A673 (cell line): ENCODE measurements around the gene TPM2. TPM values are rescaled to one million over a fixed set of nuclear protein-coding genes. Genes with fewer than 3 reads are reported as not detected.

ENCODE experiments used
- BruUV-seq: library from RNA; stranded (reverse); fragments of 400-500 nt; replicated peaks from 2 replicates; lab custom pipeline; 2021; lab: Mats Ljungman, UMichigan
- CTCF ChIA-PET: fragments of 300-600 bp; sonication (Branson Sonifier 250); formaldehyde crosslinking; loops from one replicate; lab custom pipeline; 2022; ENCODE audit warnings: antibody characterized with exemption; lab: Charles Lee
- POLR2A ChIA-PET: fragments of 300-600 bp; sonication (Branson Sonifier 250); formaldehyde crosslinking; loops from one replicate; lab custom pipeline; 2022; ENCODE audit warnings: antibody characterized with exemption; ENCODE audit not compliant: low non-redundant PET; lab: Charles Lee
- DNase-seq: peaks from one replicate; pipeline ENCODE4 v3.0.0-alpha.2; 2015; ENCODE audit warnings: low spot score
- H3K27ac ChIP-seq: fragments of 200-600 bp; sonication (generic); 2 replicates; pipeline ENCODE4 v1.5.1; 2016; ENCODE audit warnings: mixed run types, low read depth, mild to moderate bottlenecking, mixed read lengths, antibody characterized with exemption, low read length; ENCODE audit not compliant: poor library complexity, severe bottlenecking
- H3K27me3 ChIP-seq: fragments of 200-600 bp; sonication (generic); replicated peaks from 2 replicates; pipeline ENCODE4 v1.6.1; 2017; ENCODE audit warnings: mixed run types, low read depth, mild to moderate bottlenecking, mixed read lengths, antibody characterized with exemption, low read length; ENCODE audit not compliant: insufficient read depth, poor library complexity
- H3K36me3 ChIP-seq: fragments of 200-600 bp; sonication (generic); 2 replicates; pipeline ENCODE4 v1.6.1; 2016; ENCODE audit warnings: mixed run types, mild to moderate bottlenecking, mixed read lengths, antibody characterized with exemption, low read length; ENCODE audit not compliant: insufficient read depth, poor library complexity, severe bottlenecking
- H3K4me1 ChIP-seq: fragments of 200-600 bp; sonication (generic); 2 replicates; pipeline ENCODE4 v1.6.1; 2017; ENCODE audit warnings: mixed run types, mild to moderate bottlenecking, mixed read lengths, antibody characterized with exemption, low read length; ENCODE audit not compliant: insufficient read depth, poor library complexity, severe bottlenecking
- H3K4me3 ChIP-seq: fragments of 200-600 bp; sonication (generic); 2 replicates; pipeline ENCODE4 v1.5.1; 2016; ENCODE audit warnings: low read depth, mixed run types, mild to moderate bottlenecking, mixed read lengths, low read length; ENCODE audit not compliant: poor library complexity, severe bottlenecking
- H3K9me3 ChIP-seq: fragments of 200-600 bp; sonication (generic); 2 replicates; pipeline ENCODE4 v1.6.1; 2016; ENCODE audit warnings: mixed run types, low read depth, mild to moderate bottlenecking, mixed read lengths, antibody characterized with exemption, low read length; ENCODE audit not compliant: poor library complexity, severe bottlenecking
- EZH2 ChIP-seq: fragments of 200-600 bp; sonication (generic); IDR thresholded peaks from 2 replicates; pipeline ENCODE4 v1.6.1; 2017; ENCODE audit warnings: borderline replicate concordance, low read depth, mild to moderate bottlenecking, mixed read lengths, antibody characterized with exemption, low read length; ENCODE audit not compliant: poor library complexity, severe bottlenecking
- intact Hi-C: fragments of 100-400 bp; cut with micrococcal nuclease; formaldehyde crosslinking; loops from one replicate; pipeline ENCODE4 v1.10.0; 2022; ENCODE audit not compliant: unreplicated experiment
- total RNA-seq: library from RNA; stranded (reverse); gene quantifications from 2 replicates; pipeline ENCODE4 v1.2.3, GENCODE V29; 2021
- TF ChIP-seq, protein P1 (sequence below): fragments of 300-800, 200-600 bp; sonication (generic); conservative IDR thresholded peaks from 2 replicates; pipeline ENCODE4 v1.5.1; 2017; ENCODE audit warnings: low read depth, mild to moderate bottlenecking, antibody characterized with exemption, low read length, moderate library complexity, mixed read lengths

Gene TPM2
- total RNA-seq, 1 experiment from 2014 or later, result 44.3 TPM

DNA sequence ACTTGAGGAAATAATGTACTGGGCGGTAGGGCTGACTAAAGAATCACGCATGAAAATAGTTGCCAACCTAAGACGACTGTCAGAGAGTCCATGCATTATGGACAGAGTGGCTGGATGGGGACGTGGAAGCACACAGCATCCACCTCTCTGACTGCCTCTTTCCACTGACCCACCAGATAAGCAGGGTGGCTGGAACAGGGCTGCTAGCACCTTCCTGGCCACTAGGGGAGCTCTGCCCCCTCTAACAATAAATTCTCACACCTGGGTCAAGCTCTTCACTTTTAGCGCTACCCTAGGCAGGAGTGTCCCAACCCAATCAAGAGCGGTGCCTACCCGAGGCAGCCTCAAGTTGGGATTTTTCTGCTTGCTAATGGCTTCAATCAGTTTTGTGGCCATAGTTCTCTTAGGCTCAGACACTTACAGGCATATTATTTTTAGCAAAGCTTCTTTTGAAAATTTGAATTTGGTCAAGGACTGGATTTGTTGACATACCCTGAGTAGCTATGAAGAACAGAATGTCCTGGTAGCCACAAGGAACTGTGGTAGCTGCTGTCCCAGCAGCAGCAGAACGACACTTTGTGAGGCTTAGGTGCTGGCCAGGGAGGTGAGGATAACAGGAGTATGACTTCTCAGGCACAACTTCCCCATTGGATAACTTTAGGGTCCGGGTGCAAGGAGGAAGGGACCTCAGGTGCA is 6.9 kb upstream of the TPM2 start:
- peaks cover 51% of the 10 kb centered on the region for H3K36me3 ChIP-seq
- peak; percentile 45 for DNase-seq
- H3K27ac ChIP-seq, result no peak overlapping the region
- no peak overlapping the region for H3K4me3 ChIP-seq
- ChIA-PET POLR2A (no interaction called here), CTCF (interaction anchor here (0.6 to 1.5 kb wide), 14 partner anchors 9 to 660 kb away, joined by 3 to 8 read pairs (median 4); partner anchors contain the start of genes ARHGEF39, CCDC107, CREB3 and RMRP)
- no peaks in the 10 kb centered on the region for H3K27me3 ChIP-seq
- intact Hi-C loops, result no loop called here
- no peaks in the 10 kb centered on the region for H3K9me3 ChIP-seq
- no peaks in the 10 kb centered on the region for H3K4me1 ChIP-seq
- BruUV-seq, result no TSS peak
- TF ChIP-seq, protein P1, sequence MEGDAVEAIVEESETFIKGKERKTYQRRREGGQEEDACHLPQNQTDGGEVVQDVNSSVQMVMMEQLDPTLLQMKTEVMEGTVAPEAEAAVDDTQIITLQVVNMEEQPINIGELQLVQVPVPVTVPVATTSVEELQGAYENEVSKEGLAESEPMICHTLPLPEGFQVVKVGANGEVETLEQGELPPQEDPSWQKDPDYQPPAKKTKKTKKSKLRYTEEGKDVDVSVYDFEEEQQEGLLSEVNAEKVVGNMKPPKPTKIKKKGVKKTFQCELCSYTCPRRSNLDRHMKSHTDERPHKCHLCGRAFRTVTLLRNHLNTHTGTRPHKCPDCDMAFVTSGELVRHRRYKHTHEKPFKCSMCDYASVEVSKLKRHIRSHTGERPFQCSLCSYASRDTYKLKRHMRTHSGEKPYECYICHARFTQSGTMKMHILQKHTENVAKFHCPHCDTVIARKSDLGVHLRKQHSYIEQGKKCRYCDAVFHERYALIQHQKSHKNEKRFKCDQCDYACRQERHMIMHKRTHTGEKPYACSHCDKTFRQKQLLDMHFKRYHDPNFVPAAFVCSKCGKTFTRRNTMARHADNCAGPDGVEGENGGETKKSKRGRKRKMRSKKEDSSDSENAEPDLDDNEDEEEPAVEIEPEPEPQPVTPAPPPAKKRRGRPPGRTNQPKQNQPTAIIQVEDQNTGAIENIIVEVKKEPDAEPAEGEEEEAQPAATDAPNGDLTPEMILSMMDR, result peak; percentile 88
- no peak for TF ChIP-seq EZH2

DNA sequence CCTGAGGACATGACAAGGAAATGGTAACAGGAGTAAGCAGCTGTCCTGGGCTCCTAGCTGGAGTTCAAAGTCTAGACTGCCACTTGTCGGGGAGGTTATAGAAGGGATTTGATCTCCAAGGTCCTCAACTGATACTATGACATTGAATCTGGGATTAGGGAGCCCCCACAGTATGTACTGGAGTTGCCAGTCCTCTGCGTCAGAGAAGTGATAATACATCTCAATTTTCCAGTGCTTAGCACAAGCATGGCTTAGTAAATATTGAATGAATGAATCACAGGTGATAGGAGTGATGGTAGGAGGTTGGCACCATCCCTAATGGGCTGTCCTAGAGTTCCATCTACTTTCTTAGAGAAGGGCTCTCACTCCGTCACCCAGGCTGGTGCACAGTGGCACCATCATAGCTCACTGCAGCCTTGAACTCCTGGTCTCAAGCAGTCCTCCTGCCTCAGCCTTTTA is 6.2 kb upstream of the TPM2 start:
- intact Hi-C loops, result no loop called here
- Histone ChIP-seq H3K4me1 (no peaks in the 10 kb centered on the region), H3K27ac (no peak overlapping the region), H3K27me3 (no peaks in the 10 kb centered on the region), H3K36me3 (peaks cover 44% of the 10 kb centered on the region), H3K4me3 (no peak overlapping the region), H3K9me3 (no peaks in the 10 kb centered on the region)
- no TSS peak for BruUV-seq
- TF ChIP-seq, protein P1, result no peak
- no peak for TF ChIP-seq EZH2
- ChIA-PET CTCF (interaction anchor here (0.7 to 1.5 kb wide), 8 partner anchors 8 to 660 kb away, joined by 3 to 8 read pairs (median 6); partner anchors contain the start of genes ARHGEF39, CCDC107, CREB3 and RMRP), POLR2A (no interaction called here)
- no peak for DNase-seq

DNA sequence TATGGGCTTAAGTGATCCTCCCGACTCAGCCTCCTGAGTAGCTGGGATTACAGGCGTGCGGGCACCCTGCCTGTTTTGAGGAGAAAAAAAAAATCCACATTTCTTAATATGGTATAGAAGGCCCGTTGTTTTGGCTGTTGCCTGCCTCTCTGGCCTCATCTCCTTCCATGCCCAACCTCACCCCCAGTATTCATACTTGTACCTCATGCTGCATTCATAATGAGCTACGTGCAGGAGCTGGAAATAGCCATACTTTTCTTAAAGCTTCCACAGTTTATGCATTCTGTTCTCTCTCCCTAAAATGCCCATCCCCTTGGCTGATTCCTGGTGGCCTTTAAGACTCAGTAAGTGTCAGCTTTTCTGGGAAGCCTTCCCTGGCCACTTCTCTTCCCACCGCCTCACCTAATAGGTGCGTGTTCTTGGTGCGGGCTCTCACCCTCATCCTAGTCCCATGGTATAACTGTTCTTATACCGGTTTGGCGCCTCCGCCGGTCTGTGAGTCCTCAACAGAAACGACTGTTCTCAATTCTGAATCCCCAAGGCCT is 2.1 kb upstream of the TPM2 start:
- ChIA-PET CTCF (interaction anchor here (0.6 to 0.7 kb wide), 2 partner anchors 57 to 88 kb away, joined by 3 to 4 read pairs; partner anchors contain the start of genes GBA2 and RGP1), POLR2A (interaction anchor here (0.6 kb wide), 1 partner anchor 68 kb away, joined by 7 read pairs; no protein-coding TSS in a partner anchor)
- Histone ChIP-seq H3K4me3 (no peak overlapping the region), H3K9me3 (no peaks in the 10 kb centered on the region), H3K27ac (peak overlapping the region; percentile 92), H3K36me3 (peaks cover 4% of the 10 kb centered on the region), H3K4me1 (peaks cover 25% of the 10 kb centered on the region), H3K27me3 (no peaks in the 10 kb centered on the region)
- intact Hi-C loops, result no loop called here
- BruUV-seq, result no TSS peak
- TF ChIP-seq, protein P1, result no peak
- TF ChIP-seq EZH2, result no peak
- DNase-seq, result no peak
